H1 (cell line): Measurements from ENCODE around the gene LRRC2. TPM values are rescaled to one million over a fixed set of nuclear protein-coding genes. Genes with fewer than 3 reads are reported as not detected.

ENCODE experiments used
- CTCF ChIA-PET: fragments of 300-600 bp; sonication (Branson Sonifier 250); formaldehyde crosslinking; loops from one replicate; lab custom pipeline; 2021; ENCODE audit not compliant: partially characterized antibody; lab: Charles Lee
- POLR2A ChIA-PET: fragments of 300-600 bp; sonication (Branson Sonifier 250); formaldehyde crosslinking; loops from one replicate; lab custom pipeline; 2021; ENCODE audit warnings: inconsistent platforms; ENCODE audit not compliant: partially characterized antibody; lab: Charles Lee
- DNase-seq, 2 experiments: peaks; one replicate each; pipeline versions ENCODE4 v3.0.0 to v3.0.0-alpha.2; 2010 to 2022; ENCODE audit warnings: low spot score in 2 of 2, low read depth in 1 of 2, mixed read lengths in 1 of 2
- FAIRE-seq: peaks from 2 replicates; lab custom pipeline; 2011; peaks lifted over from hg19 to GRCh38; lab: Jason Lieb, UNC
- H2AFZ ChIP-seq: 2 replicates; pipeline ENCODE4 v1.8.1; 2012; ENCODE audit warnings: low read length, inconsistent platforms
- H2AK5ac ChIP-seq: 2 replicates; pipeline ENCODE4 v1.6.1; 2013; ENCODE audit warnings: low read depth, low read length
- H2BK120ac ChIP-seq: replicated peaks from 2 replicates; pipeline ENCODE3; 2013; ENCODE audit warnings: low read depth, low read length, inconsistent platforms
- H2BK12ac ChIP-seq: 2 replicates; pipeline ENCODE4 v1.6.1; 2013; ENCODE audit warnings: low read depth, low read length
- H2BK15ac ChIP-seq: 2 replicates; pipeline ENCODE4 v1.6.1; 2013; ENCODE audit warnings: low read length
- H2BK20ac ChIP-seq: 2 replicates; pipeline ENCODE4 v1.6.1; 2013; ENCODE audit warnings: low read length
- H2BK5ac ChIP-seq: 2 replicates; pipeline ENCODE4 v1.6.1; 2013; ENCODE audit warnings: low read depth, low read length
- H3K14ac ChIP-seq: 2 replicates; pipeline ENCODE4 v1.6.1; 2013; ENCODE audit warnings: inconsistent platforms; ENCODE audit not compliant: insufficient read length
- H3K18ac ChIP-seq: 2 replicates; pipeline ENCODE4 v1.6.1; 2013; ENCODE audit warnings: low read length; ENCODE audit errors: extremely low read depth
- H3K23ac ChIP-seq: 2 replicates; pipeline ENCODE4 v1.6.1; 2013; ENCODE audit warnings: inconsistent platforms; ENCODE audit not compliant: insufficient read length
- H3K23me2 ChIP-seq: 2 replicates; pipeline ENCODE4 v1.6.1; 2013; ENCODE audit warnings: low read depth, low read length
- H3K27ac ChIP-seq: 2 replicates; pipeline ENCODE4 v1.6.1; 2011; ENCODE audit warnings: low read depth, low read length, inconsistent platforms
- H3K27me3 ChIP-seq, 4 experiments: replicated peaks in 1 of 4; 1 replicate in 1 of 4; 2 replicates in 3 of 4; pipeline versions ENCODE4 v1.6.1 to v1.8.1; 2011 to 2013; ENCODE audit warnings: low read length in 3 of 4, mild to moderate bottlenecking in 3 of 4, inconsistent platforms in 2 of 4, mixed read lengths in 2 of 4, moderate library complexity in 1 of 4; ENCODE audit not compliant: control insufficient read depth in 3 of 4, insufficient read depth in 3 of 4; ENCODE audit errors: extremely low read depth in 1 of 4
- H3K36me3 ChIP-seq, 4 experiments: 2 replicates each; pipeline versions ENCODE4 v1.6.1 to v1.8.1; 2011 to 2013; ENCODE audit warnings: mild to moderate bottlenecking in 4 of 4, low read length in 3 of 4, moderate library complexity in 2 of 4, control low read depth in 1 of 4, inconsistent platforms in 1 of 4; ENCODE audit not compliant: insufficient read depth in 4 of 4, control insufficient read depth in 2 of 4
- H3K4ac ChIP-seq: replicated peaks from 2 replicates; pipeline ENCODE3; 2013; ENCODE audit warnings: low read length, low read depth, mixed read lengths, inconsistent platforms; ENCODE audit not compliant: insufficient read length
- H3K4me1 ChIP-seq, 4 experiments: replicated peaks in 1 of 4; 1 replicate in 1 of 4; 2 replicates in 3 of 4; pipeline versions ENCODE4 v1.6.1 to v1.8.1; 2011 to 2013; ENCODE audit warnings: low read length in 3 of 4, inconsistent platforms in 2 of 4, mixed read lengths in 1 of 4; ENCODE audit not compliant: insufficient read depth in 4 of 4, control insufficient read depth in 3 of 4
- H3K4me2 ChIP-seq, 2 experiments: 2 replicates each; pipeline versions ENCODE4 v1.6.1 to v1.8.1; 2011 to 2013; ENCODE audit warnings: low read depth in 2 of 2, low read length in 2 of 2, control low read depth in 1 of 2, inconsistent platforms in 1 of 2, mild to moderate bottlenecking in 1 of 2; ENCODE audit not compliant: insufficient read depth in 1 of 2
- H3K4me3 ChIP-seq, 4 experiments: fragments of 200-600, 300-600 bp in 1 of 4; sonication (generic), shearing (Covaris generic), sonication (Bioruptor Twin) in 1 of 4; 2 replicates each; pipeline versions ENCODE4 v1.5.1 to v1.8.1; 2011 to 2016; ENCODE audit warnings: low read length in 4 of 4, low read depth in 3 of 4, control low read depth in 2 of 4, inconsistent platforms in 2 of 4, mild to moderate bottlenecking in 2 of 4, mixed read lengths in 1 of 4, moderate library complexity in 1 of 4; ENCODE audit not compliant: insufficient read depth in 2 of 4; ENCODE audit errors: extremely low read depth in 1 of 4
- H3K56ac ChIP-seq: replicated peaks from 2 replicates; pipeline ENCODE3; 2013; ENCODE audit warnings: low read depth, mild to moderate bottlenecking, mixed read lengths, low read length, inconsistent platforms; ENCODE audit not compliant: insufficient read length
- H3K79me1 ChIP-seq: 2 replicates; pipeline ENCODE4 v1.6.1; 2013; ENCODE audit warnings: low read depth, low read length, control low read depth
- H3K79me2 ChIP-seq, 2 experiments: 2 replicates each; pipeline versions ENCODE4 v1.6.1 to v1.8.1; 2012 to 2013; ENCODE audit warnings: low read length in 2 of 2, mild to moderate bottlenecking in 2 of 2, inconsistent platforms in 1 of 2; ENCODE audit not compliant: insufficient read depth in 2 of 2, control insufficient read depth in 1 of 2
- H3K9ac ChIP-seq, 4 experiments: replicated peaks in 1 of 4; 1 replicate in 1 of 4; 2 replicates in 3 of 4; pipeline versions ENCODE4 v1.6.1 to v1.8.1; 2011 to 2013; ENCODE audit warnings: low read depth in 3 of 4, low read length in 3 of 4, control low read depth in 2 of 4, mild to moderate bottlenecking in 2 of 4, moderate library complexity in 2 of 4, inconsistent platforms in 1 of 4; ENCODE audit errors: extremely low read depth in 1 of 4
- H3K9me3 ChIP-seq, 2 experiments: 2 replicates each; pipeline versions ENCODE4 v1.6.1 to v1.8.1; 2012 to 2013; ENCODE audit warnings: mild to moderate bottlenecking in 2 of 2, moderate library complexity in 2 of 2, control low read depth in 1 of 2, inconsistent platforms in 1 of 2, low read depth in 1 of 2, low read length in 1 of 2, mixed read lengths in 1 of 2; ENCODE audit not compliant: insufficient read depth in 2 of 2
- H4K20me1 ChIP-seq, 2 experiments: replicated peaks in 1 of 2; 2 replicates each; pipeline versions ENCODE3 to v1.8.1; 2011 to 2013; ENCODE audit warnings: inconsistent platforms in 2 of 2, low read length in 2 of 2, mild to moderate bottlenecking in 1 of 2; ENCODE audit not compliant: insufficient read depth in 2 of 2, control insufficient read depth in 1 of 2
- H4K5ac ChIP-seq: 2 replicates; pipeline ENCODE4 v1.6.1; 2013; ENCODE audit warnings: low read length, low read depth, mixed read lengths, inconsistent platforms; ENCODE audit not compliant: insufficient read length
- H4K8ac ChIP-seq: 2 replicates; pipeline ENCODE4 v1.8.0; 2013; ENCODE audit warnings: mild to moderate bottlenecking, moderate library complexity, low read length, inconsistent platforms; ENCODE audit not compliant: insufficient read depth; ENCODE audit errors: extremely low read depth
- H4K91ac ChIP-seq: replicated peaks from 2 replicates; pipeline ENCODE3; 2013; ENCODE audit warnings: low read length, mixed read lengths, inconsistent platforms; ENCODE audit not compliant: insufficient read length
- EGR1 ChIP-seq: IDR thresholded peaks from 2 replicates; pipeline ENCODE4 v1.6.1; 2011; ENCODE audit warnings: low read depth, low read length, borderline replicate concordance
- GTF2F1 ChIP-seq: IDR thresholded peaks from 2 replicates; pipeline ENCODE4 v1.6.1; 2012; ENCODE audit warnings: low read depth, low read length, improper control_type of control experiment, borderline replicate concordance
- HDAC2 ChIP-seq, 2 experiments: fragments of 300-600 bp in 1 of 2; sonication (generic) in 1 of 2; IDR thresholded peaks; 2 replicates each; pipeline ENCODE4 v1.6.1; 2011 to 2012; ENCODE audit warnings: low read depth in 2 of 2, low read length in 2 of 2, mild to moderate bottlenecking in 2 of 2, moderate library complexity in 2 of 2, borderline replicate concordance in 1 of 2, inconsistent platforms in 1 of 2
- POLR2A ChIP-seq, 2 experiments: IDR thresholded peaks; 1 replicate in 1 of 2; 2 replicates in 1 of 2; pipeline ENCODE4 v1.6.1; 2011; ENCODE audit warnings: low read depth in 2 of 2, low read length in 2 of 2, mild to moderate bottlenecking in 2 of 2; ENCODE audit errors: control extremely low read depth in 1 of 2
- RBBP5 ChIP-seq: IDR thresholded peaks from 2 replicates; pipeline ENCODE4 v1.7.1; 2012; ENCODE audit warnings: low read depth, mild to moderate bottlenecking, inconsistent platforms, low read length, moderate library complexity, borderline replicate concordance
- SAP30 ChIP-seq: fragments of 300-600 bp; sonication (generic); IDR thresholded peaks from 2 replicates; pipeline ENCODE4 v1.7.1; 2012; ENCODE audit warnings: low read length, moderate library complexity, mild to moderate bottlenecking, inconsistent platforms; ENCODE audit not compliant: insufficient read depth, insufficient replicate concordance
- SP4 ChIP-seq: IDR thresholded peaks from 2 replicates; pipeline ENCODE4 v1.6.1; 2012; ENCODE audit warnings: low read length, inconsistent platforms
- WGBS, 2 experiments: shearing (Covaris generic) in 1 of 2; methylation state at CpG; one replicate each; pipeline versions ENCODE4 v1.1.6 to v1.1.7; 2013 to 2015; ENCODE audit warnings: low lambda C conversion rate in 2 of 2, mixed read lengths in 2 of 2, inconsistent platforms in 1 of 2, low coverage in 1 of 2, missing lambda C conversion rate in 1 of 2; ENCODE audit not compliant: insufficient replicate concordance in 2 of 2, insufficient coverage in 1 of 2, insufficient read length in 1 of 2; ENCODE audit errors: extremely low coverage in 1 of 2, missing lambda C conversion rate in 1 of 2; 5-methylcytosine and 5-hydroxymethylcytosine counted together
- polyA plus RNA-seq, 7 experiments: library from polyadenylated mRNA; depleted of rRNA in 3 of 7; stranded (reverse) in 5 of 7; unstranded in 2 of 7; fragments of >200 nt in 5 of 7; fragments of 200-250 nt in 2 of 7; gene quantifications; 1 replicate in 5 of 7; 2 replicates in 1 of 7; 4 replicates in 1 of 7; pipeline versions ENCODE4 v1.2.1 to v1.2.3, GENCODE V29; 2011 to 2013; ENCODE audit warnings: missing spikeins in 2 of 7, mixed read lengths in 2 of 7
- total RNA-seq: library from RNA; stranded (reverse); fragmentation: NEBNext Ultra II Directional; extraction: Animal tissue kit (Norgen Biotek cat#: 25700); gene quantifications from 2 replicates; pipeline ENCODE4 v1.2.1, GENCODE V29; 2021
- TF ChIP-seq, protein P1 (sequence below): IDR thresholded peaks from 2 replicates; pipeline ENCODE4 v1.6.1; 2011; ENCODE audit warnings: low read depth, mild to moderate bottlenecking, low read length; ENCODE audit not compliant: insufficient read depth
- TF ChIP-seq, protein P2 (sequence below): IDR thresholded peaks from 2 replicates; pipeline ENCODE4 v1.6.1; 2012; ENCODE audit warnings: inconsistent platforms

LRRC2 gene
- total and polyA plus RNA-seq, 2 of the 8 experiments (the other 6 are each of a cell fraction or from before 2014, with no cell fraction given): 1.4 to 6.4 TPM

GRCh38 chr3:46468753-46469600 lies 97.1 kb downstream of the LRRC2 start:
- Histone ChIP-seq H3K36me3 (no peaks in the 10 kb centered on the region), H2BK12ac (no peak overlapping the region), H3K56ac (no peak overlapping the region), H2AFZ (no peak overlapping the region), H2BK5ac (no peak overlapping the region), H3K79me2 (no peaks in the 10 kb centered on the region), H3K9ac (no peak overlapping the region), H3K18ac (no peak overlapping the region), H3K23ac (no peak overlapping the region), H4K91ac (no peak overlapping the region), H4K20me1 (peaks cover 0 to 1% of the 10 kb centered on the region in 2 experiments), H2BK120ac (no peak overlapping the region), H3K4me1 (peaks cover 0 to 6% (median 4%) of the 10 kb centered on the region in 4 experiments; a peak in 4 of 7 replicates), H3K27me3 (peaks cover 5 to 19% (median 17%) of the 10 kb centered on the region in 4 experiments), H3K4me2 (no peak overlapping the region), H3K14ac (no peak overlapping the region), H2BK15ac (no peak overlapping the region), H4K8ac (no peak overlapping the region), H4K5ac (no peak overlapping the region), H3K4me3 (no peak overlapping the region), H2AK5ac (no peak overlapping the region), H3K9me3 (no peaks in the 10 kb centered on the region), H3K27ac (no peak overlapping the region), H2BK20ac (no peak overlapping the region), H3K79me1 (no peaks in the 10 kb centered on the region), H3K23me2 (peaks cover 2% of the 10 kb centered on the region), H3K4ac (no peak overlapping the region)
- FAIRE-seq (no peak), DNase-seq (peak in 1 of 2 experiments; percentile 20)
- WGBS, 2 experiments: 88% methylated on average over 6 of the region's 6 CpGs; no CpG with 5 or more reads in 1 of the 2 experiments
- POLR2A ChIA-PET: no interaction called here
- CTCF ChIA-PET: interaction anchor here (0.8 to 7.5 kb wide), 7 partner anchors 9 to 195 kb away, joined by 3 to 38 read pairs (median 4); no protein-coding TSS in a partner anchor
- TF ChIP-seq HDAC2 (IDR thresholded peaks at IDR 0.05; ENCODE audit: borderline replicate concordance in 1 of 2, low read depth in 2 of 2, low read length in 2 of 2) (no peak), SP4 (no peak), EGR1 (no peak), POLR2A (IDR thresholded peaks at IDR 0.05; ENCODE audit: control extremely low read depth in 1 of 2, low read depth in 2 of 2, low read length in 2 of 2) (no peak), SAP30 (no peak), GTF2F1 (no peak), RBBP5 (no peak)
- TF ChIP-seq, protein P1, sequence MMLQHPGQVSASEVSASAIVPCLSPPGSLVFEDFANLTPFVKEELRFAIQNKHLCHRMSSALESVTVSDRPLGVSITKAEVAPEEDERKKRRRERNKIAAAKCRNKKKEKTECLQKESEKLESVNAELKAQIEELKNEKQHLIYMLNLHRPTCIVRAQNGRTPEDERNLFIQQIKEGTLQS: no peak
- TF ChIP-seq, protein P2, sequence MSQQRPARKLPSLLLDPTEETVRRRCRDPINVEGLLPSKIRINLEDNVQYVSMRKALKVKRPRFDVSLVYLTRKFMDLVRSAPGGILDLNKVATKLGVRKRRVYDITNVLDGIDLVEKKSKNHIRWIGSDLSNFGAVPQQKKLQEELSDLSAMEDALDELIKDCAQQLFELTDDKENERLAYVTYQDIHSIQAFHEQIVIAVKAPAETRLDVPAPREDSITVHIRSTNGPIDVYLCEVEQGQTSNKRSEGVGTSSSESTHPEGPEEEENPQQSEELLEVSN: no peak
